SK-N-SH (cell line): ENCODE measurements around the gene MAD1L1. TPM values are rescaled to one million over a fixed set of nuclear protein-coding genes. Genes with fewer than 3 reads are reported as not detected.

ENCODE experiments used
- CTCF ChIA-PET: fragments of 300-600, 350-600 bp; formaldehyde crosslinking; extraction: SDS; loops from one replicate; lab custom pipeline; 2021; lab: Yijun Ruan, JAX
- POLR2A ChIA-PET: fragments of 350-600 bp; sonication (Branson Sonifier 250); formaldehyde crosslinking; extraction: SDS; loops from one replicate; lab custom pipeline; 2020; ENCODE audit warnings: antibody characterized with exemption, inconsistent platforms; lab: Yijun Ruan, JAX
- DNase-seq: peaks from one replicate; pipeline ENCODE4 v3.0.0; 2012
- H2AFZ ChIP-seq: fragments of 200-600 bp; sonication (generic); 2 replicates; pipeline ENCODE4 v1.8.1; 2016; ENCODE audit warnings: antibody characterized with exemption, mild to moderate bottlenecking, low read depth
- H3F3A ChIP-seq: fragments of 200-600 bp; sonication (generic); replicated peaks from 2 replicates; pipeline ENCODE3; 2016; ENCODE audit warnings: antibody characterized with exemption, mild to moderate bottlenecking; ENCODE audit not compliant: insufficient read depth
- H3K27ac ChIP-seq, 2 experiments: fragments of 200-500 bp in 1 of 2; fragments of 200-600 bp in 1 of 2; sonication (Bioruptor generic) in 1 of 2; sonication (generic), shearing (Covaris generic) in 1 of 2; 2 replicates each; pipeline versions ENCODE4 v1.5.1 to v1.6.1; 2014 to 2016; ENCODE audit warnings: low read depth in 2 of 2, inconsistent platforms in 1 of 2, low read length in 1 of 2, mild to moderate bottlenecking in 1 of 2, mixed read lengths in 1 of 2
- H3K27me3 ChIP-seq: fragments of 200-600 bp; sonication (generic), shearing (Covaris generic); 2 replicates; pipeline ENCODE4 v1.6.1; 2016; ENCODE audit warnings: mixed run types; ENCODE audit not compliant: insufficient read depth
- H3K36me3 ChIP-seq, 2 experiments: fragments of 200-500 bp in 1 of 2; fragments of 200-600 bp in 1 of 2; sonication (Bioruptor generic) in 1 of 2; sonication (generic) in 1 of 2; replicated peaks in 1 of 2; 2 replicates each; pipeline versions ENCODE3 to v1.5.1; 2014 to 2016; ENCODE audit warnings: low read length in 1 of 2, mild to moderate bottlenecking in 1 of 2; ENCODE audit not compliant: insufficient read depth in 2 of 2, control insufficient read depth in 1 of 2
- H3K4me1 ChIP-seq, 2 experiments: fragments of 200-500 bp in 1 of 2; fragments of 200-600 bp in 1 of 2; sonication (Bioruptor generic) in 1 of 2; sonication (generic), shearing (Covaris generic) in 1 of 2; 2 replicates each; pipeline versions ENCODE4 v1.5.1 to v1.6.1; 2014 to 2016; ENCODE audit warnings: low read depth in 1 of 2, low read length in 1 of 2, mixed run types in 1 of 2; ENCODE audit not compliant: insufficient read depth in 2 of 2, control insufficient read depth in 1 of 2
- H3K4me2 ChIP-seq: fragments of 200-600 bp; sonication (generic), shearing (Covaris generic); 2 replicates; pipeline ENCODE4 v1.6.1; 2017; ENCODE audit warnings: mixed run types
- H3K4me3 ChIP-seq, 2 experiments: fragments of 200-500 bp in 1 of 2; fragments of 200-600 bp in 1 of 2; sonication (Bioruptor generic) in 1 of 2; sonication (generic), shearing (Covaris generic) in 1 of 2; 2 replicates each; pipeline versions ENCODE4 v1.5.1 to v1.8.1; 2014 to 2016; ENCODE audit warnings: low read depth in 2 of 2, inconsistent platforms in 1 of 2, low read length in 1 of 2, mild to moderate bottlenecking in 1 of 2, mixed read lengths in 1 of 2, moderate library complexity in 1 of 2
- H3K79me2 ChIP-seq: fragments of 200-600 bp; sonication (generic); 2 replicates; pipeline ENCODE4 v1.8.1; 2017; ENCODE audit warnings: mild to moderate bottlenecking; ENCODE audit not compliant: insufficient read depth
- H3K9ac ChIP-seq: fragments of 200-600 bp; sonication (generic); 2 replicates; pipeline ENCODE4 v1.6.1; 2017; ENCODE audit warnings: mixed run types
- H3K9me2 ChIP-seq: fragments of 200-600 bp; sonication (generic); 2 replicates; pipeline ENCODE4 v1.6.1; 2017; ENCODE audit warnings: mixed run types
- H3K9me3 ChIP-seq: fragments of 200-600 bp; sonication (generic); 2 replicates; pipeline ENCODE4 v1.6.1; 2017; ENCODE audit warnings: mixed run types, mild to moderate bottlenecking, moderate library complexity
- H4K20me1 ChIP-seq: fragments of 200-600 bp; sonication (generic); 2 replicates; pipeline ENCODE4 v1.6.1; 2017; ENCODE audit warnings: mild to moderate bottlenecking, mixed run types; ENCODE audit not compliant: insufficient read depth
- EP300 ChIP-seq, 2 experiments: IDR thresholded peaks; 2 replicates each; pipeline versions ENCODE4 v1.4.0 to v1.6.1; 2012; ENCODE audit warnings: borderline replicate concordance in 1 of 2, low read depth in 1 of 2, low read length in 1 of 2
- FOSL2 ChIP-seq: IDR thresholded peaks from 2 replicates; pipeline ENCODE4 v1.4.0; 2012; ENCODE audit warnings: low read depth, mild to moderate bottlenecking, moderate library complexity, borderline replicate concordance
- MXI1 ChIP-seq: IDR thresholded peaks from 2 replicates; pipeline ENCODE4 v1.6.1; 2012; ENCODE audit warnings: mild to moderate bottlenecking, low read depth, low read length, improper control_type of control experiment
- NFIC ChIP-seq: IDR thresholded peaks from 2 replicates; pipeline ENCODE4 v1.4.0; 2012; ENCODE audit warnings: borderline replicate concordance
- RAD21 ChIP-seq: IDR thresholded peaks from 2 replicates; pipeline ENCODE4 v1.6.1; 2012; ENCODE audit warnings: mild to moderate bottlenecking, low read length
- RCOR1 ChIP-seq: fragments of 150-350 bp; IDR thresholded peaks from 2 replicates; pipeline ENCODE4 v1.6.1; 2017; ENCODE audit warnings: antibody characterized with exemption, low read length
- SIN3A ChIP-seq: IDR thresholded peaks from 2 replicates; pipeline ENCODE4 v1.6.1; 2012; ENCODE audit warnings: low read depth, mild to moderate bottlenecking, low read length, moderate library complexity, borderline replicate concordance
- SMC3 ChIP-seq: IDR thresholded peaks from 2 replicates; pipeline ENCODE4 v1.6.1; 2012; ENCODE audit warnings: low read depth, low read length, improper control_type of control experiment
- TAF1 ChIP-seq: IDR thresholded peaks from 2 replicates; pipeline ENCODE4 v1.6.1; 2012; ENCODE audit warnings: low read depth, mild to moderate bottlenecking, low read length, moderate library complexity, borderline replicate concordance
- TCF12 ChIP-seq: IDR thresholded peaks from 2 replicates; pipeline ENCODE4 v1.4.0; 2012
- WGBS: methylation state at CpG from one replicate; pipeline ENCODE4 v1.1.6; 2017; ENCODE audit warnings: low lambda C conversion rate; 5-methylcytosine and 5-hydroxymethylcytosine counted together
- polyA plus RNA-seq, 3 experiments: library from polyadenylated mRNA; depleted of rRNA; stranded (reverse); fragments of >200 nt; gene quantifications; 2 replicates each; pipeline ENCODE4 v1.2.3, GENCODE V29; 2012

MAD1L1 gene
- polyA plus RNA-seq, 1 of the 3 experiments (the other 2 are of a cell fraction) = 46.2 TPM

GRCh38 chr7:2116989-2117591, 115.7 kb downstream of the MAD1L1 start:
- TF ChIP-seq RAD21 (peak; percentile 49), FOSL2 (no peak), SMC3 (peak; percentile 25; the same call in 1 of the 2 replicates), MXI1 (peak; percentile 51; the same call in 1 of the 2 replicates), EP300 (IDR thresholded peaks at IDR 0.05; ENCODE audit: borderline replicate concordance in 1 of 2, low read depth in 1 of 2, low read length in 1 of 2) (no peak), RCOR1 (0 out of 2 replicates have a peak, but pooled peaks have one; percentile 7), NFIC (peak; percentile 38)
- H3K4me2 ChIP-seq = peak overlapping the region; percentile 54; the same call in 1 of the 2 replicates
- H3K27ac ChIP-seq = peak overlapping the region; percentile 37 to 93; a peak in 3 of 4 replicates
- H3K4me3 ChIP-seq = no peak overlapping the region
- DNase-seq = peak; percentile 81
- H3K27me3 ChIP-seq = no peaks in the 10 kb centered on the region
- CTCF ChIA-PET = interaction anchor here (0.6 to 3.2 kb wide), 7 partner anchors 9 to 610 kb away, joined by 3 to 24 read pairs (median 5); partner anchors contain the start of gene MAD1L1
- 57% methylated on average over 10 of the region's 11 CpGs for WGBS
- no peaks in the 10 kb centered on the region for H3K36me3 ChIP-seq
- no peaks in the 10 kb centered on the region for H3K9me2 ChIP-seq
- no peak overlapping the region for H2AFZ ChIP-seq
- peaks cover 30 to 73% of the 10 kb centered on the region in 2 experiments; a peak in 3 of 4 replicates for H3K4me1 ChIP-seq
- POLR2A ChIA-PET = no interaction called here
- H3K9me3 ChIP-seq = no peaks in the 10 kb centered on the region
- no peak overlapping the region for H3K9ac ChIP-seq
- H3K79me2 ChIP-seq = no peaks in the 10 kb centered on the region
- peaks cover 3% of the 10 kb centered on the region; the same call in 1 of the 2 replicates for H4K20me1 ChIP-seq
- H3F3A ChIP-seq = peaks cover 7% of the 10 kb centered on the region

- Histone ChIP-seq H4K20me1 (peaks cover 3% of the 10 kb centered on the region; the same call in 1 of the 2 replicates), H3K27ac (peak overlapping the region; percentile 37 to 93; a peak in 3 of 4 replicates), H3K4me3 (no peak overlapping the region), H3K9me2 (no peaks in the 10 kb centered on the region), H2AFZ (no peak overlapping the region), H3K9ac (no peak overlapping the region), H3K36me3 (no peaks in the 10 kb centered on the region), H3F3A (peaks cover 7% of the 10 kb centered on the region), H3K79me2 (no peaks in the 10 kb centered on the region; the same call in 1 of the 2 replicates), H3K4me2 (peak overlapping the region; percentile 54; the same call in 1 of the 2 replicates), H3K9me3 (no peaks in the 10 kb centered on the region), H3K4me1 (peaks cover 30 to 73% of the 10 kb centered on the region in 2 experiments; a peak in 3 of 4 replicates), H3K27me3 (no peaks in the 10 kb centered on the region)
- ChIA-PET POLR2A (no interaction called here), CTCF (interaction anchor here (0.5 to 3.2 kb wide), 7 partner anchors 8 to 609 kb away, joined by 3 to 24 read pairs (median 5); no protein-coding TSS in a partner anchor)
- TF ChIP-seq TAF1 = no peak
- TF ChIP-seq MXI1 = 0 out of 2 replicates have a peak, but pooled peaks have one; percentile 7
- no peak for TF ChIP-seq EP300 (IDR thresholded peaks at IDR 0.05; ENCODE audit: borderline replicate concordance in 1 of 2, low read depth in 1 of 2, low read length in 1 of 2)
- no peak for TF ChIP-seq SIN3A
- TF ChIP-seq TCF12 = no peak
- no peak for TF ChIP-seq RCOR1
- WGBS = 78% methylated on average over 9 of the region's 9 CpGs
- DNase-seq = no peak
Measured at GRCh38 chr7:2116448-2116810, 116.3 kb downstream of the MAD1L1 start.
